Heart left ventricle (tissue), 13 donors: ENCODE data around the gene ZDHHC11B.
"Not testable (repeated sequence)": the region's sequence is repeated elsewhere in the genome, so short reads cannot be mapped to it uniquely, and the experiment has no call there.

Source experiments
- CTCF ChIP-seq, 12 donors: fragments of 200-600 bp; sonication (generic) in 4 of 12; IDR thresholded peaks; one replicate each; pipeline versions ENCODE4 v1.5.0 to v1.8.0; 2018 to 2022; ENCODE audit warnings: antibody characterized with exemption in 12 of 12, mild to moderate bottlenecking in 5 of 12
- POLR2A ChIP-seq, 2 donors: fragments of 450-650 bp; IDR thresholded peaks; one replicate each; pipeline ENCODE4 v1.6.1; 2017; ENCODE audit warnings: antibody characterized with exemption in 2 of 2, mild to moderate bottlenecking in 2 of 2, moderate library complexity in 2 of 2
- donor health status: ischemic (EF 13 %, LVEDD 7.1; RV severe dilation, severe dysfunction).
- donor health status: DM: no; HTN: yes; CAD: no.
- donor health status: DM: no; HTN: no; CAD: no.
- donor health status: ischemic (EF 25% LVEDD 6.9; RV normal size, moderate dysfunction).
- donor health status: ischemic (EF 25% LVEDD 5.7; RV mildly dilated, moderate dysfunction).
- donor health status: ischemic (EF 35%, LVEDD 5.7; RV mildly dilated, moderate dysfunction).
- donor health status: nonischemic (EF 11% LVEDD 7.7; RV severe dilation, severe dysfunction).
- donor health status: DM: yes; HTN: yes; CAD: no.
- donor health status: PGD.
- donor health status: ischemic (EF 29% LVEDD 5.4; RV normal size, mild dysfunction).
- donor health status: nonischemic (EF 23%, LVEDD 6.1; RV moderate dilation, normal function).

- TF ChIP-seq CTCF, POLR2A (IDR thresholded peaks at IDR 0.05): not testable (repeated sequence)
Observed at GRCh38 chr5:807719-808514, 23.4 kb upstream of the ZDHHC11B start.
